Measurements from ENCODE around the gene ANKRD49. TPM values are rescaled to one million over a fixed set of nuclear protein-coding genes. Genes with fewer than 3 reads are reported as not detected.

Gene ANKRD49
- total and polyA plus RNA-seq, 2 donors from 2014 or later = 12.7 to 17.1 TPM

- Histone ChIP-seq H3K36me3 (ENCODE audit: control insufficient read depth in 2 of 3, insufficient read depth in 3 of 3, low read length in 3 of 3) (no peaks in the 10 kb centered on the region), H3K27ac (ENCODE audit: low read depth in 2 of 2, low read length in 2 of 2) (no peak overlapping the region), H3K27me3 (ENCODE audit: control insufficient read depth, insufficient read depth, low read length) (no peaks in the 10 kb centered on the region), H3K9ac (ENCODE audit: low read length in 3 of 3) (no peak overlapping the region), H3K4me1 (ENCODE audit: control insufficient read depth in 2 of 3, insufficient read depth in 2 of 3, low read depth in 1 of 3, low read length in 3 of 3) (no peaks in the 10 kb centered on the region), H3K4me3 (ENCODE audit: low read length in 3 of 3) (no peak overlapping the region), H3K9me3 (ENCODE audit: control insufficient read depth in 2 of 3, insufficient read depth in 1 of 3, low read length in 3 of 3) (no peaks in the 10 kb centered on the region)
- DNase-seq (no peak), FAIRE-seq (no peak)
- TF ChIP-seq, protein P1, sequence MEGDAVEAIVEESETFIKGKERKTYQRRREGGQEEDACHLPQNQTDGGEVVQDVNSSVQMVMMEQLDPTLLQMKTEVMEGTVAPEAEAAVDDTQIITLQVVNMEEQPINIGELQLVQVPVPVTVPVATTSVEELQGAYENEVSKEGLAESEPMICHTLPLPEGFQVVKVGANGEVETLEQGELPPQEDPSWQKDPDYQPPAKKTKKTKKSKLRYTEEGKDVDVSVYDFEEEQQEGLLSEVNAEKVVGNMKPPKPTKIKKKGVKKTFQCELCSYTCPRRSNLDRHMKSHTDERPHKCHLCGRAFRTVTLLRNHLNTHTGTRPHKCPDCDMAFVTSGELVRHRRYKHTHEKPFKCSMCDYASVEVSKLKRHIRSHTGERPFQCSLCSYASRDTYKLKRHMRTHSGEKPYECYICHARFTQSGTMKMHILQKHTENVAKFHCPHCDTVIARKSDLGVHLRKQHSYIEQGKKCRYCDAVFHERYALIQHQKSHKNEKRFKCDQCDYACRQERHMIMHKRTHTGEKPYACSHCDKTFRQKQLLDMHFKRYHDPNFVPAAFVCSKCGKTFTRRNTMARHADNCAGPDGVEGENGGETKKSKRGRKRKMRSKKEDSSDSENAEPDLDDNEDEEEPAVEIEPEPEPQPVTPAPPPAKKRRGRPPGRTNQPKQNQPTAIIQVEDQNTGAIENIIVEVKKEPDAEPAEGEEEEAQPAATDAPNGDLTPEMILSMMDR (IDR thresholded peaks at IDR 0.05; ENCODE audit: borderline replicate concordance, extremely low read depth, insufficient read depth) = no peak
- intact Hi-C loops (cut with DNase I) = no loop called here
Measured at GRCh38 chr11:94536386-94536785, 42.6 kb downstream of the ANKRD49 start.

DNA sequence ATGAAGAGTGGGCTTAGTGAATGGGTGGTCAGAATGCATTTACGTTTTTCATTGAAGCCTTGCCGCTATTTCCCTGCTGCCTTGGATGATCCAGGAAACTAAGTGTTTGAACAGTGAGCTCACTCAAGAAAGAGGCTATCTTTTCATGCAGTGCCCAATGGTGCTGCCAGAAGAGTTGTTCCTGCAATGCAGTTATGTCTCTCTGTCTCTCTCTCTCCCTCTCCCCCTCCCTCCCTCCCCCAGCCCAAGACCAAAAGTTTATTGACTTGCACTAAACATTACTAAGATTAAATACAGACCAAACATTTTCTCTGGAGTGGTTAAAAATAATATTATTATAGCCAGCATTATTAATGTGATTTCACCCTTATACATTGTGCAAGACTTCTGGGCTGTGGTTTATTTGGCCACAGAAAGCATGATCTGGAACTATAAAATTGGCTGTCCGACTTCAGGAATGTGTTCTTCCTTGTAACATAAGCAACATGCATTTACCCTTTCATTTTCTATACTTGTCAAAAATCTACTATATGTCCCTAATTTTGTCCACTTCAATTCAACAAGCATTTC is 43.3 kb downstream of the ANKRD49 start:
- TF ChIP-seq, protein P1 (IDR thresholded peaks at IDR 0.05; ENCODE audit: borderline replicate concordance, extremely low read depth, insufficient read depth) = no peak
- Histone ChIP-seq H3K27ac (ENCODE audit: low read depth in 2 of 2, low read length in 2 of 2) (no peak overlapping the region), H3K9ac (ENCODE audit: low read length in 3 of 3) (no peak overlapping the region), H3K36me3 (ENCODE audit: control insufficient read depth in 2 of 3, insufficient read depth in 3 of 3, low read length in 3 of 3) (no peaks in the 10 kb centered on the region), H3K27me3 (ENCODE audit: control insufficient read depth, insufficient read depth, low read length) (no peaks in the 10 kb centered on the region), H3K4me1 (ENCODE audit: control insufficient read depth in 2 of 3, insufficient read depth in 2 of 3, low read depth in 1 of 3, low read length in 3 of 3) (no peaks in the 10 kb centered on the region), H3K9me3 (ENCODE audit: control insufficient read depth in 2 of 3, insufficient read depth in 1 of 3, low read length in 3 of 3) (no peaks in the 10 kb centered on the region), H3K4me3 (ENCODE audit: low read length in 3 of 3) (no peak overlapping the region)
- FAIRE-seq (no peak), DNase-seq (no peak)
- intact Hi-C loops (cut with DNase I) = no loop called here

- intact Hi-C loops (cut with DNase I) = no loop called here
- no peak overlapping the region for H3K4me3 ChIP-seq (ENCODE audit: low read length in 3 of 3)
- no peak for DNase-seq
- H3K4me1 ChIP-seq (ENCODE audit: control insufficient read depth in 2 of 3, insufficient read depth in 2 of 3, low read depth in 1 of 3, low read length in 3 of 3) = no peaks in the 10 kb centered on the region
- H3K27ac ChIP-seq (ENCODE audit: low read depth in 2 of 2, low read length in 2 of 2) = no peak overlapping the region
- no peak for FAIRE-seq
- H3K9me3 ChIP-seq (ENCODE audit: control insufficient read depth in 2 of 3, insufficient read depth in 1 of 3, low read length in 3 of 3) = no peaks in the 10 kb centered on the region
- TF ChIP-seq, protein P1 (IDR thresholded peaks at IDR 0.05; ENCODE audit: borderline replicate concordance, extremely low read depth, insufficient read depth) = no peak
- H3K27me3 ChIP-seq (ENCODE audit: control insufficient read depth, insufficient read depth, low read length) = no peaks in the 10 kb centered on the region
- no peaks in the 10 kb centered on the region for H3K36me3 ChIP-seq (ENCODE audit: control insufficient read depth in 2 of 3, insufficient read depth in 3 of 3, low read length in 3 of 3)
- no peak overlapping the region for H3K9ac ChIP-seq (ENCODE audit: low read length in 3 of 3)
Measured at GRCh38 chr11:94539420-94539819, 45.6 kb downstream of the ANKRD49 start.

Data from kidney (tissue), 14 donors.